Left ventricle myocardium inferior (tissue), 1 donor: ENCODE measurements around the gene DVL2. TPM values are rescaled to one million over a fixed set of nuclear protein-coding genes. Genes with fewer than 3 reads are reported as not detected.
A peak's percentile ranks its signal among the peaks of the same experiment; 100 is the strongest.

Source experiments
- DNase-seq: peaks from one replicate; pipeline ENCODE4 v3.0.0-alpha.2; 2020
- H3K27ac ChIP-seq: fragments of 200-600 bp; replicated peaks from 2 replicates; pipeline ENCODE4 v1.8.0; 2021
- H3K27me3 ChIP-seq: fragments of 200-600 bp; 2 replicates; pipeline ENCODE4 v1.8.0; 2021; ENCODE audit warnings: low read depth
- H3K36me3 ChIP-seq: fragments of 200-600 bp; 2 replicates; pipeline ENCODE4 v1.8.0; 2021
- H3K4me1 ChIP-seq: fragments of 200-600 bp; 2 replicates; pipeline ENCODE4 v1.8.0; 2021
- H3K4me3 ChIP-seq: fragments of 200-600 bp; 2 replicates; pipeline ENCODE4 v1.8.0; 2021; ENCODE audit warnings: mild to moderate bottlenecking, moderate library complexity
- H3K9me3 ChIP-seq: fragments of 200-600 bp; replicated peaks from 2 replicates; pipeline ENCODE4 v1.8.0; 2021
- CTCF ChIP-seq: fragments of 200-600 bp; IDR thresholded peaks from 2 replicates; pipeline ENCODE4 v1.8.0; 2021; ENCODE audit warnings: antibody characterized with exemption, mild to moderate bottlenecking, borderline replicate concordance
- intact Hi-C: fragments of 100-400 bp; cut with micrococcal nuclease; formaldehyde crosslinking; loops from one replicate; pipeline ENCODE4 v1.11.0; 2022
- total RNA-seq: library from RNA; stranded (reverse); fragmentation: NEBNext Ultra II Directional; extraction: Animal tissue kit (Norgen Biotek cat#: 25700); gene quantifications from one replicate; pipeline ENCODE4 v1.2.1, GENCODE V29; 2021
- donor health status: DM: no; HTN: yes; CAD: no; lungs with severe emphysema.

DVL2 gene
- total RNA-seq, 1 donor from 2014 or later, result 19.8 TPM

GRCh38 chr17:7204828-7205461 is 29.4 kb downstream of the DVL2 start:
- no peaks in the 10 kb centered on the region for H3K27me3 ChIP-seq
- peaks cover 25% of the 10 kb centered on the region for H3K36me3 ChIP-seq
- no peaks in the 10 kb centered on the region for H3K9me3 ChIP-seq
- peaks cover 15% of the 10 kb centered on the region for H3K4me1 ChIP-seq
- peak overlapping the region; percentile 72 for H3K27ac ChIP-seq
- DNase-seq, result peak; percentile 89
- intact Hi-C loops, result no loop called here
- TF ChIP-seq CTCF, result no peak
- peak overlapping the region; percentile 70 for H3K4me3 ChIP-seq

- H3K27me3 ChIP-seq, result no peaks in the 10 kb centered on the region
- no peaks in the 10 kb centered on the region for H3K9me3 ChIP-seq
- H3K4me3 ChIP-seq, result peak overlapping the region; percentile 70
- H3K27ac ChIP-seq, result peak overlapping the region; percentile 72
- no peak for TF ChIP-seq CTCF
- H3K4me1 ChIP-seq, result peaks cover 15% of the 10 kb centered on the region
- peaks cover 25% of the 10 kb centered on the region for H3K36me3 ChIP-seq
- no peak for DNase-seq
- intact Hi-C loops, result no loop called here
Measured at GRCh38 chr17:7204336-7204735, 30.0 kb downstream of the DVL2 start.

GRCh38 chr17:7203391-7203790 is 30.9 kb downstream of the DVL2 start:
- Histone ChIP-seq H3K36me3 (peaks cover 25% of the 10 kb centered on the region), H3K9me3 (no peaks in the 10 kb centered on the region), H3K4me1 (peaks cover 15% of the 10 kb centered on the region), H3K27ac (no peak overlapping the region), H3K27me3 (no peaks in the 10 kb centered on the region), H3K4me3 (no peak overlapping the region)
- no peak for TF ChIP-seq CTCF
- intact Hi-C loops, result no loop called here
- peak; percentile 14 for DNase-seq

GRCh38 chr17:7196651-7197401 is 37.5 kb downstream of the DVL2 start:
- intact Hi-C loops, result no loop called here
- DNase-seq, result no peak
- H3K27me3 ChIP-seq, result no peaks in the 10 kb centered on the region
- no peak overlapping the region for H3K4me3 ChIP-seq
- H3K4me1 ChIP-seq, result no peaks in the 10 kb centered on the region
- TF ChIP-seq CTCF, result no peak
- peaks cover 49% of the 10 kb centered on the region for H3K36me3 ChIP-seq
- no peak overlapping the region for H3K27ac ChIP-seq
- no peaks in the 10 kb centered on the region for H3K9me3 ChIP-seq

- no peak for TF ChIP-seq CTCF
- Histone ChIP-seq H3K27ac (no peak overlapping the region), H3K36me3 (peaks cover 42% of the 10 kb centered on the region), H3K4me1 (no peaks in the 10 kb centered on the region), H3K4me3 (no peak overlapping the region), H3K9me3 (no peaks in the 10 kb centered on the region), H3K27me3 (no peaks in the 10 kb centered on the region)
- intact Hi-C loops, result no loop called here
- DNase-seq, result no peak
Measured at GRCh38 chr17:7195971-7196370, 38.3 kb downstream of the DVL2 start.
